GM10266 (cell line): Measurements from ENCODE around the gene PLXNA2.

Experiments
- DNase-seq: peaks from one replicate; pipeline ENCODE4 v3.0.0; 2012; ENCODE audit errors: extremely low spot score
- CTCF ChIP-seq: IDR thresholded peaks from 2 replicates; pipeline ENCODE4 v1.5.1; 2012; ENCODE audit warnings: mild to moderate bottlenecking, low read depth; ENCODE audit not compliant: control insufficient read depth, insufficient read depth; ENCODE audit errors: missing control alignments

PLXNA2 gene

DNA sequence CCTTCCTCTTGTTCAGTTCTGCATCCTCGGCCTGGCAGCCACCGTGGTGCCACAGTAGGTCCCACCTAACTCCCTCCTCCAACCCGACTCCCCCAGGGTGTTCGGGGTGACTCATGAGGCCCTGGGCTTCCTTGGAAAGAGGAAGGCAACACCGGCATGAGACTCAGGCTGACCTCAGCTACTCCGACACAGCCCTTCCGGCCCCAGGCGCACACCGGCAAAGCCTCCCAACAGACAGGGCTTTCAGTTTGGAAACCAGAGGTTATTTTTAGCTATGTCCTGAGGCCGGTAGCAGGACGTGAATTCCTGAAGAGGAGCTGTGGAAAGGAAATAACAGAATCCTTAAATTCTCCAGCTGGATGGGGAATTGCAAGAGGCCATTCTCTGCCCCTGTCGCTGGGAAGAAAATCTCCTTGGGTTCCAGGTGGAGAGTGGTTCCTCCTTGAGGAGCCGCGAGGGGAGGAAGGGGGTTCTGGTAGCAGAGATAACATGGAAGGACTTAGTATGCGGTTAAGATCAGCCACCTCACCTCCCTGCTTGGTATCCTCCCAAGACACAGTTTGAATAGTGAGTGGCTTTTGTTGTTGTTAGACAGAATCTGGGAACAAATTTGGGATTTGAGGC lies 24.4 kb downstream of the PLXNA2 start:
- no peak for TF ChIP-seq CTCF
- no peak for DNase-seq

GRCh38 chr1:208219098-208219658 lies 25.0 kb downstream of the PLXNA2 start:
- no peak for TF ChIP-seq CTCF
- DNase-seq, result no peak

- no peak for TF ChIP-seq CTCF
- no peak for DNase-seq
Measured at GRCh38 chr1:208218237-208219097, 25.7 kb downstream of the PLXNA2 start.

DNA sequence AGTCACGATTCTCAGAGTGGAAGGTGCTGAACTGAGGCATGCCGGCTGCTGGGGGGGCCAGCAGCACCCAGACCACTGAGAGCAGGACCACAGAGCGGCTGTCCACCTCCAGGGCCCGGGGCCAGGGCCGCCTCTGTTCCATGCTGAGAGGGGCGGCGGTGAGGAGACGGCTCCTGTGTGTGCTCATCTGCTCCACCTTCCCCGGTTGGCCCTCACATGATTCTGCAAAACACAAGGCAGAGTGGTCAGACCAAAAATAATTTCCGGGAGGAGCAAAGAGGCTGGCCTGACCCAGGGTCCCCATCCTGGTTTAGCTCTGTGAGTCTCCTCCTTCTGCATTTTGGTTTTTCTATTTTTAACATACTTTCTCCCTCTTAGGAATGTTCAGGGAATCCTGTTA lies 26.4 kb downstream of the PLXNA2 start:
- TF ChIP-seq CTCF, result no peak
- no peak for DNase-seq

GRCh38 chr1:208216806-208217205 lies 27.4 kb downstream of the PLXNA2 start:
- no peak for DNase-seq
- no peak for TF ChIP-seq CTCF

- no peak for DNase-seq
- TF ChIP-seq CTCF, result no peak
Measured at GRCh38 chr1:208216062-208216461, 28.1 kb downstream of the PLXNA2 start.

DNA sequence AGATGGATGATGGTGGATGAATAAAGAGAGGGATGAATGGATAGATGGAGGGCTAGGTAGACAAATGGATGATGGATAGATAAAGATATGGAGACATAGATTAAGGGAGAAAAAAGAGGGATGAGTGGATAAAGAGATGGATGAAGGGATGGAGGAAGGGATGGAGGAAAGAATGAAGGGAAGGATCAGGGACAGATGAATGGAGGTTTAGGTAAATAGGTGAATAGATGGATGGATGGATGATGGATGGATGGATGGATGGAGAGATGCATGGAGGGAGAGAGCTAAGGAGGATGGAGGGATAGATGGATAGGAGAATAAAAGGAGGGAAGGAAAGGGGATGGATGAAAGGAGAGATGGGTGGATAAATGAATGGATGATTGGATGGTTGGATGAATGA lies 28.8 kb downstream of the PLXNA2 start:
- no peak for TF ChIP-seq CTCF
- no peak for DNase-seq
